Measurements from ENCODE around the gene PIEZO1.

Gene PIEZO1

DNA sequence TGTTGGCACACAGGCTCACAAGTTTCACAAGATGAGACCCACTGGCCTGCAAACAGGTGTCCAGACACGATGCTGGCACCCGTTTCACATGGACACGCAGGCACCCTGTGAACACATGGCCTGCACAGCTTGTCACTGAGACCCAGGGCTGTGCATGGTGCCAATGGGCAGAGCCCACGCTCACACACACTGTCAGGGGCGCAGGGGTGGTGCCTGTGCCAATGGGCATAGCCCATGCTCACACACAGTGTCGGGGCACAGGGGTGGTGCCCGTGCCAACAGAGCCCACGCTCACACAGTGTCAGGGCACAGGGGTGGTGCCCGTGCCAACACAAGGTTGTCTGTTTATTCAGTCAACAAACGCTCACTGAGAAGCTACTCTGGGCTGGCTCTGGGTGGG, 49.4 kb downstream of the PIEZO1 start:
- TF ChIP-seq, protein P1, sequence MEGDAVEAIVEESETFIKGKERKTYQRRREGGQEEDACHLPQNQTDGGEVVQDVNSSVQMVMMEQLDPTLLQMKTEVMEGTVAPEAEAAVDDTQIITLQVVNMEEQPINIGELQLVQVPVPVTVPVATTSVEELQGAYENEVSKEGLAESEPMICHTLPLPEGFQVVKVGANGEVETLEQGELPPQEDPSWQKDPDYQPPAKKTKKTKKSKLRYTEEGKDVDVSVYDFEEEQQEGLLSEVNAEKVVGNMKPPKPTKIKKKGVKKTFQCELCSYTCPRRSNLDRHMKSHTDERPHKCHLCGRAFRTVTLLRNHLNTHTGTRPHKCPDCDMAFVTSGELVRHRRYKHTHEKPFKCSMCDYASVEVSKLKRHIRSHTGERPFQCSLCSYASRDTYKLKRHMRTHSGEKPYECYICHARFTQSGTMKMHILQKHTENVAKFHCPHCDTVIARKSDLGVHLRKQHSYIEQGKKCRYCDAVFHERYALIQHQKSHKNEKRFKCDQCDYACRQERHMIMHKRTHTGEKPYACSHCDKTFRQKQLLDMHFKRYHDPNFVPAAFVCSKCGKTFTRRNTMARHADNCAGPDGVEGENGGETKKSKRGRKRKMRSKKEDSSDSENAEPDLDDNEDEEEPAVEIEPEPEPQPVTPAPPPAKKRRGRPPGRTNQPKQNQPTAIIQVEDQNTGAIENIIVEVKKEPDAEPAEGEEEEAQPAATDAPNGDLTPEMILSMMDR (IDR thresholded peaks at IDR 0.05; ENCODE audit: low read depth, low read length, missing control alignments): no peak
- no peak overlapping the region for H3K4me3 ChIP-seq (ENCODE audit: low read depth, low read length)
- no peak for DNase-seq (ENCODE audit: low read depth)

GRCh38 chr16:88735121-88735520, 49.9 kb downstream of the PIEZO1 start:
- TF ChIP-seq, protein P1 (IDR thresholded peaks at IDR 0.05; ENCODE audit: low read depth, low read length, missing control alignments): no peak
- DNase-seq (ENCODE audit: low read depth): no peak
- H3K4me3 ChIP-seq (ENCODE audit: low read depth, low read length): no peak overlapping the region

DNA sequence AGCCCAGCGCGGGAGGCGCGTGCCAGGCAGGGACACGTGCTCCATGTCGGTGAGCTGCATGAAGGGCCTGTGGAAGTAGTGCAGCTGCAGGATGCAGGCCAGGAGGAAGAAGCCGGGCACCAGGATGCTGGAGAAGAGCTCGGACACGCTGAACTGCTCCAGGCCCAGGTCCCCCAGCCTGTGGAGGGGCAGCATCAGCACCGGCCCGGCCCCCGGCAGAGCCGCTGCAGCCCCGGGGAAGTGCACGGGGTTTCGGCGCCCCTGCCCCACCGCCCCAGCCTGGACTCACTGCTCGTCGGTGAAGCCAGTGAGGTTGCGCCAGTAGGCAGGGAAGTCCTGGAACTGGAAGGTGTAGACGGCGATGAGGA, 50.7 kb downstream of the PIEZO1 start:
- no peak for DNase-seq (ENCODE audit: low read depth)
- no peak overlapping the region for H3K4me3 ChIP-seq (ENCODE audit: low read depth, low read length)
- TF ChIP-seq, protein P1 (IDR thresholded peaks at IDR 0.05; ENCODE audit: low read depth, low read length, missing control alignments): no peak

DNA sequence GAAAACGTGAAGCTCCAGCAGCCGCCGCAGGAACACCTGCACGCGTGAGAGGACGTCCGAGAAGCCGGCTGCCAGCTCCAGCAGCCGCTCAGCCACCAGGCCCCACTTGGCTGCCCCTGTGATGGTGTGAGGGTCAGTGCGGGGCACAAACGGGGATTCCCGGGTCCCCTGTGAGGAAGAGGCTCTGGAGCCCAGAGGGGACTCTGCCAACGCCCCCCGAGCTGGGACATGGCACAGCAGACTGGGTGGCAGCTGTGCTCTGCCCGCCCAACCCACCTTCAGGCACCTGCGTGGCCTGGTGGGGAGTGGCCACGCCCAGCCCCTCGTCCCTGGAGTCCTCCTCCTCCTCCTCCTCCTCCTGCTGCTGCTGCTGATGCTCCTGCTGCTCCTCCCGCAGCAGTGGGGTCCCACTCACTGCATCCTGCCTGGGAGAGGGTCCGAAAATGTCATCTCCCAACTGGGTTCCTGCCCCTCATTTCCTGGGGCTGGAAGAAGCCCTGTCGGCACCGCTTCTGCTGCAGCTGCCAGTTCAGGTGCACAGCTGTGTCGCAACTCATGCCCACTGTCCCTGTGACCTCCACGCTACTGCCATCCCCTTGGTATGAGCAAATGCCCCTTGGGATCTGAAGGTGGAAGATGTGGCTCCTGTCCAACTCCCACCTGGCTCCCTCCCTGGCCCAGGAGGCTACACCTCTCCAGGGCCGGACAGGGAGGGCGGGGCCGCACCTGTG, 51.2 kb downstream of the PIEZO1 start:
- DNase-seq (ENCODE audit: low read depth): no peak
- TF ChIP-seq, protein P1 (IDR thresholded peaks at IDR 0.05; ENCODE audit: low read depth, low read length, missing control alignments): no peak
- H3K4me3 ChIP-seq (ENCODE audit: low read depth, low read length): no peak overlapping the region

DNA sequence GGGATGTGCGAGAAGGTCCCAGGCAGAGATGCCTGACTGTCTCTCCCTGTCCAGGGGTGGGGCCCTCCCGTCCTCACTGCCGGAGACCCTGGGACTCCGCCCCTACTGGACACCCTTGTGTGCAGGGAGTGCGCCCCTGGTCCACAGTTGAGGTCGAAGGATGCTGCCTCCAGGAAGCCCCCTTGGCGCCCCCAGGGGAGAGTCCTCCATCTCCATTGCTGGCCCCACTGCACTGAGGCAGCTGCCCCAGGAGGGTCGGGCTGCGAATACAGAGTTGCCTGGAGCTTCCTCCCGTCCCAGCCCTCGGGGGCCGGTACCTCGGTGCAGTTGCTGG, 52.1 kb downstream of the PIEZO1 start:
- H3K4me3 ChIP-seq (ENCODE audit: low read depth, low read length): no peak overlapping the region
- TF ChIP-seq, protein P1 (IDR thresholded peaks at IDR 0.05; ENCODE audit: low read depth, low read length, missing control alignments): no peak
- no peak for DNase-seq (ENCODE audit: low read depth)

DNA sequence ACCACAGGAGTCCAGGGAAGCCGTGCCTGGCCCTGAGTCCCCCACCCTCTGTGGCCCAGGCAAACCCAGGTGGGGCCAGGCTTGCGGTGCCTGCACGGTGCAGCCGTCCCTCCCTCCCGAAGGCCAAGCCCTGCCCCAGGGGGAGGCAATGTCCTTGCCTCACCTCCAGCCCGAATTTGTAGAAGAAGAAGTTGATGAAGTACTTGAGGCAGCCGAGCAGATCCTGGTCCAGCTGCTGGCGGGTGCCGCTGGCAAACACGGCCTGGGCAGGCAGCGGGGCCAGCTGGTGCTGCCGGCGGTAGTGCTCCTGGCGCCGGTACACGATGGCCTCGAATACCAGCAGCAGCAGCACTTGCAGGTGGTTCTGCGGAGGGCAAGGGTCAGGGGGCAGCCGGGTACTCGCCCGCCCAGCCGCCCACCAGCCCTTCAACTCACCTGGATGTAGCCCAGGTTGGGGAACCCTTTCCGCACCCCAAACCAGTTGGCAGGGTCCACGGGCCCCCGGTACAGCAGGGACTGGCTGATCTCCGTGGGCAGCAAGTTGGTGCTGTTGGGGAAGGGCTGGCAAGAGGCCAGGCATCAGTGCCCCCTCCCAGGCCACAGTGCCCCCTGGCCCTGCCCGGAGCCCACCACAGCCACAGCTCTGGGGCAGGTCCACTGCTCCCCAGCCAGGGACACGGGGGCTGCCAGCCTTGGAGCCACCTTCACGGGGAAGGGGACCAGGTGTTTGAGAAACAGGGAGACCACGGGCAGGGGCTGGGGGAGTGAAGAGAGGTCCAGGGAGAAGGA, 52.7 kb downstream of the PIEZO1 start:
- TF ChIP-seq, protein P1 (IDR thresholded peaks at IDR 0.05; ENCODE audit: low read depth, low read length, missing control alignments): no peak
- no peak for DNase-seq (ENCODE audit: low read depth)
- no peak overlapping the region for H3K4me3 ChIP-seq (ENCODE audit: low read depth, low read length)
